HG03064 (cell line): ENCODE measurements around the gene GTF3A.

ENCODE experiments used
- ATAC-seq: cut with Tn5 transposase; IDR thresholded peaks from one replicate; pipeline ENCODE4 v1.9.1; 2021; ENCODE audit warnings: low read depth; ENCODE audit not compliant: unreplicated experiment

The GTF3A gene

DNA sequence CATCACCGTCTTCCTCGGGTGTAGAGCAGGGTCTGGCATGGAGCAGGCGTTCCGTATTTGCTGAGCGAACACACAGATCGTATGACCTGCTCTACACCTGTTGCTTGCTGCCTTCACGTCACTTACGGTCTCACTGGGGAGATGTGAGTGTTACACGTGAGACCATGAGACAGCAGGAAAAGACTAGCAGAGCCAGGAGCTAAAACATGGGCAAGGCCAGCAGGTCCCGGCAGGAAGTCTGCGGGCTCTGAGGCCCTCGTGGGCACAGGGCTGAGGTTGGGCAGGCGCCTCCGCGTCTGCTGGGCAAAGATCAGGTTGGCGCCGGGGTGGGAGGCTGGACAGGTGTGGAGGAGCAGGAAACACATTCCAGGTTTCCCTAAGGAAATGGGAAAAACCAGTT, 19.7 kb upstream of the GTF3A start:
- ATAC-seq = no peak

DNA sequence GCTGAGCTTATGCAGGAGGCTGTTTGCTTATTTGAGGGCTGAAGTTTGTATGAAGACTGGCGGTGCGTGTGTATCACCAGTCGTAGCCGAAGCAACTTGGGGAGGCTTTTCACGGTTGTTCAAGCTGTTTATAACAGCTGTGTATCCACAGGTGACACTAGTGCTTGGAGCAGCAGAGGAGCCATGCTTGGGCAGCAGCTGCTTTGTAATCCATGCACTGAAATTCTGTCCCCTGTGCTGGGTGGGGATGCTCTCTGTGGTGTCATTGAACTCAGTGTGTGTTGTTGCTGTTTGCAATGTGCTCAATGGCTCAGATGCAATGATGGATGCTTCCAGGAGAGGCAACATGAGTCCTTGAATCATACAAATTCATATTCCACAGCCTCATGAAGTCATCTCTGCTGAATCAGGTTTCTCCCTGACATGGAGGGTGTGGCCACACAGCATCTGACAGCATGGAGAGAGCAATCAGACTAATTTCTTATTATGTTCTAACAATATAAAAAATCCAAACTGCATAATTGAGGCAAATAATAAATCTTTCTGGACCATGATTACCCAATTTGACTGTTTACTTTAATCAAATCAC, 18.8 kb upstream of the GTF3A start:
- ATAC-seq = no peak

DNA sequence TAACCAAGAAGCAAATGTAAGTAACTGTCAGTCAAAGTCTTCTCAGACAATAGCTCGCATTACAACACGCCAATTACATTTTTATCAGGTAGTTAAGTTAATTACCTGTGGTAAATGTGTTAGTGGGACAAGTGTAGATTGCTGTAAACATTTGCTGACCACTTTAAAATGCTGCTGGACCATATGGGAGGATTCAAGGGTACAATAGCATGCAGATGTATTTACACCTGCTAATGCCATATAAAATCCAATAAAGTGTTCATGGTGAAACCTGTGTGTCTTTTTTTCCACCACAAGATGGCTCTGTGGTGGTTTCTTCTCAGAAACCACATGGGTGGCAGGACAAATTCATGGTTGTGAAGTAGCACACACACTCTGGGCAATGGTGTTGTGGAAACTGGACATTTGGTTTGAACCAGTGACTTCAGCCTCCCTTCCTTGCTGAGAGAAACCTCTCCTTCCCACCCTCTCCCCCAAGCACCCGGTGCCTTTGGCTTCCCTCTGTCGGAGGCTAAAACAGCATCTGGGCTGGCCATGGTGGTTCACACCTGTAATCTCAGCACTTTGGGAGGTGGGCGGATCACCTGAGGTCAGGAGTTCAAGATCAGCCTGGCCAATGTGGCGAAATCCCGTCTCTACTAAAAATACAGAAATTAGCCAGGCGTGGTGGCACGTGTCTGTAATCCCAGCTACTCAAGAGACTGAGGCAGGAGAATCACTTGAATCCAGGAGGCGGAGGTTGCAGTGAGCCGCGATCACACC, 18.1 kb upstream of the GTF3A start:
- no peak for ATAC-seq

DNA sequence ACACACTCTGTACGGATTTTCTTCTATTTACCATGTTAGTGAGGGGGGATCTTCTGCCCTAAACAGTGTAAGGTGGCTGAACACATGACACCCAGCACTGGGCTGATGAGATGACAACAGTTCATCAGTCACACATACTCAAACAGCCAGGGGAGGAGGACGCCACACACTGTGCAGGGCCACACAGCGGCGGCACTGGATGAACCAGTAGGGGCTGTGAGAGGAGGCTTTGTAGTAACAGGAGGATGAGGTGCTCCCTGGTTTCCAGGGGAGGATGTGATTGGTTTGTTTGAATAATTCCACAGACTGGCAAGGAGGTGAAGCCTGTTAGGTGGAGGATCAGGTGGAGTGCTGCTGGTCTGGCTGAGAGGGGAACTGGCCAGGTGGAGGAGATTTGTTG, 16.3 kb upstream of the GTF3A start:
- ATAC-seq = no peak

DNA sequence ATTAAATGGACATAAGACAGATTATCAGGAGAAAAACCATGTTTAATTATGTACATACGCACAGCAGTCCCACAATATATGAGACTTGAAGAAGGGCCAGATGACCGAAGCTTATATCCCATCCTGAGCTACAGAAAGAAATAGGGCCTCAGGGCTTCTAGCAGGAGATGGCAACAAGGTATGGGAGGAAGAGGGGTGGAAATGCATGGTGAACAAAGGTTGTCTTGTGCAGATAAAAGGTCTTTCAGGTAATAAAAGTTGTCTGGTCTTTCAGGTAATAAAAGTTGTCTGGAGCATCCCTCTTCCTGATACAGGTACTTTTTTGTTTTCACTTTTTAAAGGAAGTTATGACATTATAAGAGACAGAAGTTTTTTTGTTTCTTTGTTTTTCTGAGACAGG, 15.4 kb upstream of the GTF3A start:
- no peak for ATAC-seq

DNA sequence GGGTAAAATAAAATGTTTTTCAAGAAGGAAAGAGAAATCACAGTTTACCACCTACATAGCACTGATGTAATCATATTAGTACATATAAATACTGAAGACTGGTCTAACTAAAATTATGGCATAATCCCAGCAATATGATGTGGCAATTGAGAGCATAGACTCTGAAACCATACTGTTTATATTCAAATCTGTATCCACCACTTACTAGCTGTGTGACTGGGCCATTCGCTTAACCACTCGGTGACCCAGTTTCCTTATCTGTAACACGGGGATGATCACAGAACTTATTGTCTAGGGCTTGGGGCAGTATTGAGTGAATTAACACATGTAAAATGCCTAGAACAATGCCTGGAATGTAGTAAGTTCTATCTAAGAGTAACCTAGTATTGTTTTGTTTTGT, 13.1 kb upstream of the GTF3A start:
- ATAC-seq = no peak

DNA sequence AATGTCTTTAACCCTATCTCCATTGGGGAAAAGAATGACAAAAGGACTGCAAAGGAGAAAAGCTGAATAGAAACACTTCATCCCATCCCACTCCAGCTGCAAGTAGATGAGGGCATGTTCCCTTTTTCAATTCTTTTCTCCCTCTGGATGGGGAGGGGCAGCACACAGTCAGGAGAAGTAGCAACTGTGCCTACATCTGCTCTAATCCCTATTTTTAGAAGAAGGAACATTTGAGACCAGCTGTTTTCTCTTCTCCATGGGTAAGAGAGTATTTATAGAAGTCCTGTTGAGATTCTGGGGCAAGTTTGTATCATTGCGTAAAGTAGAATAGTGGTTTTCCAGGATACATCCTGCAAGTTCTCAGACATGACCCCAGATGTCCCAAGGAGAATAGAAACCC, 9.3 kb upstream of the GTF3A start:
- no peak for ATAC-seq

DNA sequence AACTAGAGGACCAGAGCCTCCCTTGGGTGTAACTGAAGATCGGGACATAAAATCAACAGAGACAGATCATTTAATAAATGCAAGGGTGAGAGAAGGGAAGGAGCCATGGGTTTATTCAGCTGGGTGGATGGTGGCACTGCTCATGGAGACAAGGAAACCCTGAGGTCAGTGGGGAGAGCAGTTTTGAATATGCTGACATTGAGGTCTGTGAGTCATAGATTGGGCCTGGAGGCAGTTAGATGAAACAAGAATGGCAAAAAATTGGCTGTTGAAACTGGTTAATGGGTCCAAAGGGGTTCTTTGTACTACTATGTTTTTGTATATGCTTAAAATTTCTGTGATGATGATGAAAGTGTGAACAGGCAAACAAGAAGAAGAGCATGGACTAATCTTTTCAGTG, 5.1 kb upstream of the GTF3A start:
- ATAC-seq = no peak

DNA sequence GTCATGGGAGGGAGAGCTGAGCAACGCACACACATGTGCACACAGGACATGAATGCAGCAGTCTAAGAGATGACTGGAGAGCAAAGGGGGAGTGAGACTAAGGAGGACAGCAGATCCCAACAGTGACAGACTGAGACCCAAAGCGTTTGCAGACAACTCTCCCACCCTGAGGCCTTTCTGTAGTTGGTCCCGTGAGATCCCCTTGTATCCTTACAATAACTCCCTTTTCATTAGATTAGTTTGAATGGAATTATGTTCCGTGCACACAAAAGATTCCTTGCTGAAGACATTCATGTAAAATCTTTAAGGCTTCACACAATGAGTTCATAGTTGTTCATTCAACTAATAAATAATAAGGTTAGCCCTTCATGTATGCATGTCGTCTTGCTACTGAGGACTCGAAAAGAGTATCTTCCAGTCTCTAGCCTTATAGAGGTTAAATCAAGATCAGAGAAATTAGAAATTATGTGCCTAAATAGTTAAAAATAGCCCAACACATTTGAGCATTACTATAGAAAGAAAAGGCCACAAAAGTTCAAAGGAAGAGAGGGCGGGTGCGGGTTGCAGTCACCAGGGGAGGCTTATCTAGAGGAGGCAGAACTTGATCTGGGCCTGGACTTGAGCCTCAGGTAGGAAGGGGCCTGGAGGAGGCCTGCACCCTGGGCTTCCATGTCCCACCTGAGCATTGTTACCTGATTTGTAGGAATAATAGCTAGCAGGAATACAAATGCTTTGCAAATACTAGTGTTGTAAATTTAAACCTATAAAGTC, 3.1 kb upstream of the GTF3A start:
- no peak for ATAC-seq

DNA sequence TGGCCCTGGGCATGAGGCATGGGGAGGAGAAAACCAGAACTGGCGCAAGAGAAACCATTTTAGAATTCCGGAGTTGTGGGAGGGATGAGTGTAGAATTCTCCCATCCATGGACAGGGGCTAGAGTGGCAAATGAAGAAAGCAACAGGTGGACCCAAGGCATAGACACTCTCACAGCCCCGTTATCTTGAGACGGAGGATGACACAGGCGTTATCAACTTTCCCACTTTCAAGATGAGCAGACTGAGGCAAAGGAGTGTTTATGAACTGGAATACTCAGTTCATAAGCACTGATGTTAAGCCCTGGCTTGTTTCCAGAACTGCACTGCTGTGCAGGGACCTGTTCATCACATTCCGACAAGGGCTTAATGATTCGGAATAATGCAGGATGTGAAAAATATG, 1.1 kb upstream of the GTF3A start:
- ATAC-seq = no peak

DNA sequence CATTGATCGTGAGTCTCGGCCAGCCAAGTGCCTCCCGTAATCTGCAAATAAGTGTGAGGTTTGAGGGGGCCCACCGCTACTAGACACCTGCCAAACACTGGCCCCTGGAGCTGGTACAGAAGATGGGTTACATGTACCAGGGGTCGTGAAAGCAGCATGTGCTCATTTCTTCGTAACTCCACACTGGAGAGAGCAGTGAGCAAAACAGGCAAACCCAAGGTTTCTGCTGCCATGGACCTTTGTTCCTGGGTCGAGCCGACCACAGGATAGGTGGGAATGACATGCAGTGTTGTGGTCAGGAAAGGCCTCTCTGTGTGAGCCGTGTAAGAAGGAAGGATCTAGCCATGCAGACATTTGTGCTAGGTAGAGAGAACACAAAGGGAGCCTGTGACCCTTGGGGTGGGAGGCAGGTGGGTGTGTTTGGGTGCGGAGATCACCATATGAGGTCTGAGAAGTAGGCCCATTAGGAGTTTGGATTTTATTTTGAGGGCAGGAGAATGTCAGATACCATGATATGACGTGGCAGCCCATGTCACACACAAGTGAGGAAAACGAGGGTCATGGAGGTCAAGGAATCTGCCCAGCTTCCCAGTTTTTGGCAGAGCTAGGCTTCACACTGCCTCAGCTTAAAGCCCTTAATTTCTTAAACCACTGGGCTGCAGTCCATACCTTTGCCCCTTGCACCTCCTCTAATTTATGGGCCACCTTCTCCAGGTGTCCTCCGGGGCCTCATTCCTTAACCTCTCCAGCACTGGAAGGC, 919 bp downstream of the GTF3A start:
- ATAC-seq = peak; percentile 1

DNA sequence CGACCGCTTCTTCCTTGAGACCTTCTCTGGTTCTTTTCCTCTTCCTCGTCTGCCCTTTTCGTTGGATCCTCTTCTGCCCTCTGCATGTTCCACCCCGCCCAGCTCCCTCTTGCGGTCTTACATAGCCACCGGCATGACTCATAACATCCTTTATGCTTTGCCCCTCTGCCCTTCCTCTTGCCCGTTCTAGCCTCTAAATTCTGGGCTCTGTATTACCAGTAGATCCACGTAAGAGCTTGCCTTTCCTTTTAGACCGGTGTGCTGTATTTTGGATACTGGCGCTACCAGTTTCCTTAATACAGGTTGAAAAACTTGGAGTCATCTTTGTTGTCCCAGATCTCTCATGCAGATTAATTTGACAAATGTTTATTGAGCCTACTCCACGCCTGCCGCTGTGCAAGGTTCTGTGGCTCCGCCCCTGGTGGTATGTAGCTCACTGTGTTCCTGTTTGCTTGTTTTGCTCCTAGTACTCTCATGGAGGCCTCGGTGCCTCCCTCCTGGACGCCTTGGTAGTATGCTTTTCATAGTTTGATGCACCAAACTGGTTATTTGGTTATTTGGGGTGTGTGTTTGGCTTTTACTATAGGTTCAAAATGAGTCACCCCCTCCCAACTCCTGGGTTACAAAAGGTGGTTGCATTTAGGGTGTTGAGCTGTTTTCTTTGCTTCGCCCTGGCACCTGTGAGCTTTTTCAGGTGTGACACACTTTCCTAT, 1.7 kb downstream of the GTF3A start:
- ATAC-seq = peak; percentile 62

DNA sequence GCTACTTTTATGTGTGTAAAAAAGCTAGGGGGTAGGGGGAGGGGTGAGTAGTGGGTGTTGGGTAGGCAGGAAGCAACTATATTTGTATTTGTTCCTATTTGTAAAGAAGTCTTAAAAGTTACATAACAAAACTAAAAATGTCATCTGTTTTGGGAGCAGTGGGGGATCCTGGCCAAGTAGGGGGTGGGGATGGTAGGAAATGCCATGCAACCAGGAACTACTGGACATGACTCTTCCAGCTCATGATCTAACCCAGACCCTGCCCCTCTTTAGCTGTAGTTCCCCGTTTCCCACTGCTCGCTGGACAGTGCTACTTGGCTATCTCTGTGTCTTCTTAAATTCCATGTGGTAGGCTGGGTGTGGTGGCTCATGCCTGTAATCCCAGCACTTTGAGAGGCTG, 3.2 kb downstream of the GTF3A start:
- ATAC-seq = no peak

DNA sequence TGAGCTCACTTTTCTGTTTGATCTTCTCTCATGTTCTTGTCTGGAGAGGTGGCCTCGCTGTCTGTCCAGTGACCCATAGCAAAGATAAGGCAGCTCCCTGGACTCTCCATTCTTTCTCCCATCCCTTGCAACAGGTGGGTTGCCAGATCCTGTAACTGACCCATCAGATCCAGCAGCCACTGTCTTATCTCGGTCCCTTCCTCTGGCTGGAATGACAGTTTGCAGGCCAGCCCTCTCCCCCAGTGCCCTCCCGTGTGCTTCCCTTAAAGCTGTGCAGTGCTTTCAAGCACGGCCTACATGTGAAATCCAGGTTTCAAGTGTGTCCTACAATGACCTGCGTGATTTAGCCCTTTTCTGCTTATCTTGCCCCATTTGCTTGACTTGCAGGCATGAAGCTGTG, 3.7 kb downstream of the GTF3A start:
- ATAC-seq = no peak

DNA sequence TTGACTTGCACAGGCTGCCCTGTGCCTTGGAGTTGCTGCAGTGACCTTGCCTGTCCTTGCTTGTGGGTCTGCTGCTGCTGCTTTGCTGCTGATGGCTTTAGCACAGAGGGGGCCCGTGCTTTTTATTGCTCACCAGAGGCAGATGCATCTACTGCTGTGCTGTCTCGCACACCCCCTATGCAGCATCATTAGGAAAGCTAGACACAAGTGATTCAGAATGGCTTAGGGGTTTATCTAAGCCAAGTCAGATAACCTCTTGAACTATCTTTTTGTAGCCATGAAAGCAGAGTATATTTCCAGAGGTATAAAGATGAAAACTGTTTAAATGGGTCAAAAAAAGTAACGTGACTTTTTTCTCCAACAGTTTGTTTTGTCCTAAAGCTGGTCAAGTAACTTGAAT, 7.8 kb downstream of the GTF3A start:
- ATAC-seq = no peak

DNA sequence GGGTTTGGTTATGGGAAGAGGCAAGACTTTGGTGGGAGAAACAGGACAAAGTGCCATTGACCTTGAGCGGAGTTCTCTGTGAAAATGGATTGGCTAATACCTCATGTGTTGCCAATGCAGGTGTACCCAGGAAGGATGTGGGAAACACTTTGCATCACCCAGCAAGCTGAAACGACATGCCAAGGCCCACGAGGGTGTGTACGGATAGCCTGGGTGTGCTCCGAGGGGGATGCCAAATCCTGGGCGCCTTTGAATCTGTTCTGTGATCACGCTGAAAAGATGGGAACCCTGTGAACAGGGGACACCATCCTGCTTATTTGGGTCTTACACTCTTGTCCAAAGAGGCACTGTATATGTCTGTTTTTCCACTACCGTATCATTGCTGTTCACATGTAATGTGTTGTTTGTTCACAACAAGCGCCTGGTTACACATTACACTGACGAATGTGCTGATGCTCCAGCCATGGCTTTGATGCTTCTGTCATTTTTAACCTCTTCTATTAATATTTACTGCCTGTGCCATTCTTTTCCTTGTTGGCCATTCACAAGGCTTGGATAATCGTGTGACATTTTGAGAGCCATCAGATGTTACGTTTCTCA, 8.3 kb downstream of the GTF3A start:
- ATAC-seq = no peak

DNA sequence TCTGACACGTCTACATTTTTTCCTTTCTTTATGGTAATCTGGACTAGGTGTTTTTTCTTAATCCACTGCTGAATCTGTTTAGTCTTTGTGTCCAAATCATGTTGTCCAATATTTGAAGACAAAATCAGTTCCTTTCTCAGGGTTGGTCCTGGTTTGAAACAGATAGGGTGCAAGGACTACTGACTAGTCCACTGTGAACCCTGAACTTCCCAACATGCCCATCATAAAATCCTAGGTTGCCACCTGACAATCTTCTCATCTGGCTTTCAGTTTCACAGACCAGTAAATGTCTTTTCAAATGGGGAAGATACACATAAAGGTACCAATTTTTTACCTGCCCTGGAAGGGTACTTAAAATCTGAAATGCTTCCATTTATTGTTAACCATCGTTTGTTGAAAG, 12.7 kb downstream of the GTF3A start:
- no peak for ATAC-seq

DNA sequence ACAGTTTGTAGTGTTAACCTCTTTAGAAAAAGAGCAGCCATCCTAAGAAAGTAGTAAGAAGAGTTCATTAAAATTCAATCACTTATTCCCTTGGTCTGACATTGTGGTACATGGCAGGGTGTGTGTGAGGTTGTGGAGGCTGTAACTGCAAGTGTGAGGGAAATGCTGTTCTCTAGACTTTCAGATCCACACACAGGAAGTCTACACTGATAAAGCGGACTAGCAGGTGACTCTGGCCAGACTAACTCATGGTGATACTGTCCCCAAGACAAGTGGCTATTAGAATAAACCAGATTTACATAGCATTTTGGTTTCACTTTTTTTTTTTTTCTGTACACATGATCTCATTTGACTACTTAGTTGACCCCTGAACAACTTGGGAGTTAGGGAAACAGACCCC, 16.0 kb downstream of the GTF3A start:
- ATAC-seq = no peak

DNA sequence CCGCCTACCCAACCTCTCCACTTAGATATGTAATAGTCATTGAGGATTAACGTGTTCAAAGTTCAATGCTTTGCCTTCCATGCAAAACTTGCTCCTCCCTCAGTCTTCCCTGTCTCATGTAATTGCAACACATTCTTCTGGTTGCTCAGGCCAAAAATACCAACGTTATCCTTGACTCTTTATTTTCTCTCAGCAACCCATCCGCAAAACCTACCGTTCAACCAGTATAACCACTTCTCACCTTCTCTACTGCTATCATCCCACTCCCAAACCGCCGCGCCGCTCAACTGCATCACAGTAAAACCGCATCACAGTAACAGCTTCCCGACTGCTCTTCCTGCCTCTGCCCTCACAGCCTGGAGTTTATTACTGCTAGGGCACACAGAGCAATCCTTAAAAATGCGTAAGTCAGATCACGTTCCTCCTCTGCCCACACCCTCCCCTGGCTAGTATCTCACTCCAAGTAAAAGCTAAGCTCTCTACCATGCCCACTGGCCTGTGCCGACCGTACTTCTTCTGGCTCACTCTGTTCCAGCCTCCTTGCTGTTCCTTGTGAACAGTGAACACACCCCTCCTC, 17.7 kb downstream of the GTF3A start:
- no peak for ATAC-seq

DNA sequence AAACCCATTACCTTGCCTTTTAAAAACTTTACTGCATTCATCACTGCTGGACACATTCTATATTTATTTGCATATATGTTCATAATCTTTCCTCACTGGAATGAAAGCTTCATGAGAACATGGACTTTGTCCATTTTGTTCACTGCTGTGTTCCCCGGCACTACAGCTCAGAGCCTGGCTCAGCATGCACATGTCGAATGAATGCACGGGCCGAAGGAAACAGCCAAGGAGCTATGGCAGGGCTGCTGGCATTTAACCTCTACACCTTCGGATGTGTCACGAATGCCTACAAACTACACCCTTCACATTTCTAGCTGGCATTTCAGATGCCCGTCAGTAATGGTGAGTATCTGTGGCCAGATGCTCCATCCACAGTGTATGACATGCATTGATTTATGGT, 18.4 kb downstream of the GTF3A start:
- ATAC-seq = no peak
